GM04504 (cell line): ENCODE results near the gene C4orf17.

Experiments used
- DNase-seq: peaks from one replicate; pipeline ENCODE4 v3.0.0-alpha.2; 2012; ENCODE audit warnings: low read depth

C4orf17 gene

DNA sequence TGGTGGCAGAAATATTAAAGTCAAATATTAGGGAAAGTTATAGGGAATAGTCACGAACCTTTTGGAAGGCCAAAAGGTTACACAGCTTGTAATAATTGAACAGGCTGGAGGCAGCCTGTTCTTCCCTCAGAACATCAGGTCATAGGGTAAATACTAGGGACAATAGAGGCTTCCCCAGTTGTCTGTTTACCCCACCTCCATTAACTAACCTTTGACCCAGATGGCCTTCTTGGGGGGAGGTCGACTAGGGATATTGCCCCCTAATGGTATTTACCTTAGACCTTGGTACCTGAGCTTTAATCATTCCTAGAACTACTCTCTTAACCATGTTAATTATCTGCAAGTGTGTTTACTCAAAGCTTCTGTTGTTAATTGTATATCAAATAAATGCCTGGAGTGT is 26.0 kb downstream of the C4orf17 start:
- DNase-seq, result no peak

DNA sequence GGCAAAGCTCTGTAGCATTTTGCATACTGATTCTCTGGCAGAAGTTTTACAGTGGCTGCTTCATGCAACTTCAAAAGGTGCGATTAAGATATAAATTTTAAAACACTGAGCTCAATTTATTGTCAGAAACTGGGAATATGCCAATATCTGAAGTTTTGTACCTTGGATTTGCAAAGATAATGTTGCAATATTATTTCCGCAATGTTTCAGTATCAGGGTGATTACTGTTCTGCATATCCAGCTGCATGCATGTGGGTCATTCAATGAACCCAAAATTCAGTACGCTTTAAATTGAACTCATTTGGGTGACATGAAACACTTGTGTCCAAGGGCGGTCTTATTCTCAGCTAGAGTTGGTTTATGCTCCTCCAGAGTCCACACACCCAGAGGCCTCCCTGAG is 26.9 kb downstream of the C4orf17 start:
- DNase-seq, result no peak

DNA sequence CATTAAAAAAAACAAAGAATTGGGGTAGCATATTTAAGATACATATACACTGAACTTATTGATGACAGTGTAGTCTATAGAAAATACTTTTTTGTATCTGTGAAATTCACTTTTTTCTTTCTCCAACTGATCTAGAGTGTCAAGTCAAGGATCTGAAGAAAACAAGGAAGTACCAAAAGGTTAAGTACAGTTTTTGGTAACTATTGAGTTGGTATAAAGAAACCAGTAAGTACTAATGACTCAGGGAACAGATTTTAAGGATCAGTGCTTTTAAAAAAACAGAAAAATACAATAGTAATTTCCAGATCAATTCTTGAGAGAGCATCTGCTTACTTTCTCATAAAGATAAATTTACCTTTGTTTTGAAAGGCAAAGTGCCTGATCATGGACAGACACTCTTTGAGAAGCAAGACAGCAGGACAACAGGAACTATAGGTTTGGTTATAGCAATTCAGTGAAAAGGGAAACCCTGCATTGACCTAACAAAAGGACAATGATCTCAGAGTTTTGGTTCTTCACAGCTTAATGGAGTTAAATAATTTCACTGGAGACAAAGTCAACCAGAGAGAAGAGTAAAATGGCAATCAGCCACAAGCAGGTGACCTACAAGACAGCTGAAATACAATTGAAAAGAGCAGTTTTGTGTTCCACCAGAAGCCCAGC is 29.6 kb downstream of the C4orf17 start:
- no peak for DNase-seq

DNA sequence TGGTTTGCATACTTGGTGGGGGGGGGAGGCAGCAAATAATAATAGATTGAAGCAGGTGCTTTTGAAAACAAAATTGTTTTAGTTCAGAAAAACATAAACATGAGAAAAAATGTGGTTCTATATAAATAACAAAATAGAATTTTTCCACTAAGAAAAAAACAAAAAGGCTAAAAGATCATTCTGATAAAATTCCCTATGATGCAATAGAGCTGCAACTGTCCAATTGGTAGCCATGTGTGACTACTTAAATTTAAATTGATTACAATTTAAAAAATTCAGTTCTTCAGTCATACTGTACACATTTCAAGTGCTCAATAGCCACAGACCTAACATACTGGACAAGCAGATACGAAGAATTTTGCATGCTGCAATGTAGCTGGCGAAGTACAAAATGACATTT is 42.1 kb downstream of the C4orf17 start:
- DNase-seq, result no peak

DNA sequence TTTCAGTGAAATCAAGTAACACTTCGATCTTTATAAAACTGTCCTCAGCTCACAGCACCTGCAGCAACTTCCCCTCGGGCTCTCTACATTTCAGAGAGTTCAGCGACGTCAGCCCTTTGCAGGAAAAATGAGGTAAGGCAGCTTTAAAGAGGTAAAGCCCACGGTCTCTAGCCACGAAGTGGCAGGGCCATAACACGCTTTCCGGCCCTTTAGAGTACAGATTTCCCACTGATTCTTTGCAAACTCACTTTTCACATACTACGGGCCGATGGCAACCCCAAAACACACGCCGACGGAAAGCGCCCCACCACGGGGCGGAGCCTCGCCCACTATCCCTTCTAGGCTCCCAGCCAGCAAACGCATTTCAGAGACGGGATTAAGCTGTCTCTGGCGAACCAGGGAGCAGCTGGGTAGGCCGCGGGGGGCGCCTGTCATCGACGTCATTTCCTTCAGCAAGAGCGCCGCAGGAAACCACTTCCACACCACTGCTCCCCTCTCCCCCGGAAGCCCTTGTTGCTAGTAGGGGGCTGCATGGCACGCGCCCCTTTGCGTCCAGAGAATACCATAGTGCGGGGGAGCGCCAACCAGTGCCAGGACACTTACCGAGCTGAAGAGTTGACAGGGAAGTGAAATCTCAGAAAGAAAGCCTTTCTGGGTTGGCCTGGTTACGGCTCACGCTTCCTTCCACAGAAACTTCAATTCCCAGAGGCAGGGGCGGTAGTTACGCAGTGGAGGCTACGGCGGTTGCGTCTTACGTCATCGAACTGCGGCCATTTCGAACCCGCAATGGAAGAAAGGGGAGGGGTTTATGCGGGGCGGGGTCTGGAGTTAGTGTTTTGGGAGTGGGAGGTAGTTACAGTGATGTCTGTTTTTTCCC is 52.7 kb downstream of the C4orf17 start, which contains the start of gene TRMT10A:
Gene TRMT10A, minus strand, starts transcription at position 730 of the 877 bp plus-strand sequence. CDS start 4,701 bp downstream, outside the sequence.
- peak; percentile 93 for DNase-seq

DNA sequence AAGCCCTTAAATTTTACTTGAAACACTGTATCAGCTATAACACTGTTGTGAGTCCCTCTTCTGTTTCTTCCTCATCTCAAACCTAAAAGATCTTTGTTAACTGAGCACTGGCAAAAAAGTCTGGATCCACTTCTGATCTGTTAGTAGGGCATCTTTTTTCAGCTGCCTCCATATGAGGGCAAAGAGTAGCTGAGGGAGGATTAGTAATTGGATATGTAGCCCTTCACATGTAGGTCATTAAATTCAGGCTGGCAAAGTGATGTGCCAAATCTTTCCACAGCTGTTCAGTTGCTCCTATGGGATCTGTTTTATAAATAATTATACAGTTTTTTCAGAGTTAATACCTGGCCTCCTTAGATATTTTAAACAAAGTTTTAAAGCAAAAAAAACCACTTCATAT is 54.1 kb downstream of the C4orf17 start:
- no peak for DNase-seq

DNA sequence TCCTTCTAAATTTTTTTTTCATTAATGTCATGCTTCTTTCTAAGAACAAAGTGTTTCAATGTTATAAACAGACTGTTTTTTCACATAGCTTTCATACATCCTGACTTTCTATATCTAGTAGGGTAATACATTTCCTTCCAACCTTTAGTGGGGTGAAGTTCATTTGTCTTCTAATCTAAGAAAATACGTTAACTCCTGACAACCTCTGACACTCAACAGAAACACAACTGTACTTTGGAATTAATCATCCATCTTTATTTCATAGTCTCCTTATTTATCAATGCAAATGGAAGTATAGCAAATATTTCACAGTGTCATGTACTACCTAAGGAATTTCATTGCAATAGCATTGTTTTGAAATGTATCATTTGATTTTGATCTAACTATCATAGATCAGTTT is 61.1 kb downstream of the C4orf17 start:
- no peak for DNase-seq

GRCh38 chr4:99572527-99573240 is 61.9 kb downstream of the C4orf17 start:
- no peak for DNase-seq

GRCh38 chr4:99573735-99574368 is 63.0 kb downstream of the C4orf17 start:
- DNase-seq, result no peak

- DNase-seq, result no peak
Measured at GRCh38 chr4:99574530-99575324, 63.9 kb downstream of the C4orf17 start, which contains the start of gene MTTP. TSS of gene MTTP (plus strand) at chr4:99574824. CDS start at chr4:99574910, 86 bp downstream.

DNA sequence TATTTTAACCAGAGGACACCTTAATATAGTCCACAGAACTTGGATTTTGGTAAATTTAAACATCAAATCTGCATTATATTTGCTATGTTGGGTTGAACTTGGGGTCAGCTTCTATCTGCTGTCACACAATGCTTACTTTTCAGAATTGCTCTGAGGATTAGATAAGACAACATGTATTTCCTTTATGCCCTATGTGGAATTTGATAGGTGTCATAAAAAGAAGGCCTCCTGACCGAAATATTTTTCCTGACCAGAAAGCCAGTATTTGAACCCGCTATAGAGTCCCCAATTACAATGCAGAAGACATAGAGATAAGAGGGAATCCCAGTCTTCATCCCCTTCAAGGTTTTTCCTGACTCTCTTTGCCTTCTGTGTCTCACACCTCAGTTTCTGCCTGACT is 67.9 kb downstream of the C4orf17 start:
- DNase-seq, result no peak

- no peak for DNase-seq
Measured at GRCh38 chr4:99585516-99585915, 74.7 kb downstream of the C4orf17 start.

- DNase-seq, result no peak
Measured at GRCh38 chr4:99586322-99586721, 75.5 kb downstream of the C4orf17 start.

GRCh38 chr4:99586797-99587196 is 76.0 kb downstream of the C4orf17 start:
- DNase-seq, result no peak

- no peak for DNase-seq
Measured at GRCh38 chr4:99587309-99587708, 76.5 kb downstream of the C4orf17 start.

- no peak for DNase-seq
Measured at GRCh38 chr4:99587803-99588202, 77.0 kb downstream of the C4orf17 start.

DNA sequence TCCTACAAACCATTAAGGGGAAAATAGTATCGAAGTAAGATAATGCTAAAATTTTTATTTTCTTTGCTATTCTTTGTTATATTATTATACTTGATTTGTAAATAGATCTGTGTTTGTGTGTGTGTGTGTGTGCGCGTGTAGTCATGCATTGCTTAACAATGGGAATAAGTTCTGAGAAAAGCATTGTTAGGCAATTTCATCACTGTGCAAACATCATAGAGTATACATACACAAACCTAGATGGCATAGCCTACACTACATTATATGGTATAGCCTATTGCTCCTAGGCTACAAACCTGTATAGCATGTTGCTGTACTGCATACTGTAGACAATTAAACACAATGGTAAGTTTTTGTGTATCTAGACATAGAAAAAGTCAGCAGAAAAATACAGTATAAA is 80.9 kb downstream of the C4orf17 start:
- no peak for DNase-seq
